Loucy (cell line): ENCODE data around the gene SRSF4.
A peak's percentile ranks its signal among the peaks of the same experiment; 100 is the strongest.

Source experiments
- H2AFZ ChIP-seq: fragments of 200-600 bp; sonication (generic); 2 replicates; pipeline ENCODE4 v1.6.0; 2016; ENCODE audit warnings: antibody characterized with exemption, mild to moderate bottlenecking, low read length, moderate library complexity
- H3F3A ChIP-seq: fragments of 200-600 bp; 2 replicates; pipeline ENCODE4 v1.6.0; 2016; ENCODE audit warnings: antibody characterized with exemption, low read depth, mild to moderate bottlenecking
- H3K27me3 ChIP-seq: fragments of 200-600 bp; sonication (generic); 2 replicates; pipeline ENCODE4 v1.6.1; 2014; ENCODE audit warnings: low read length, mild to moderate bottlenecking; ENCODE audit not compliant: insufficient read depth, poor library complexity, severe bottlenecking
- H3K36me3 ChIP-seq: fragments of 200-600 bp; sonication (generic); 2 replicates; pipeline ENCODE4 v1.6.1; 2016; ENCODE audit warnings: low read length; ENCODE audit not compliant: insufficient read depth
- H3K4me1 ChIP-seq: fragments of 200-600 bp; sonication (generic); 2 replicates; pipeline ENCODE4 v1.5.1; 2014; ENCODE audit warnings: low read length, mild to moderate bottlenecking; ENCODE audit not compliant: insufficient read depth, poor library complexity, severe bottlenecking
- H3K4me2 ChIP-seq: fragments of 200-600 bp; sonication (generic); 2 replicates; pipeline ENCODE4 v1.6.0; 2014; ENCODE audit warnings: antibody characterized with exemption, low read length, low read depth, mild to moderate bottlenecking; ENCODE audit not compliant: poor library complexity, severe bottlenecking
- H3K4me3 ChIP-seq: fragments of 200-600 bp; sonication (generic); 2 replicates; pipeline ENCODE4 v1.5.1; 2014; ENCODE audit warnings: low read length, mild to moderate bottlenecking, mixed read lengths; ENCODE audit not compliant: poor library complexity, severe bottlenecking
- H3K79me2 ChIP-seq: fragments of 200-600 bp; sonication (generic); 2 replicates; pipeline ENCODE4 v1.6.1; 2014; ENCODE audit warnings: low read length; ENCODE audit not compliant: insufficient read depth
- H3K9ac ChIP-seq: fragments of 200-600 bp; sonication (generic); 2 replicates; pipeline ENCODE4 v1.6.0; 2014; ENCODE audit warnings: mild to moderate bottlenecking, low read depth, low read length, moderate library complexity; ENCODE audit not compliant: poor library complexity, severe bottlenecking
- H3K9me2 ChIP-seq: fragments of 200-600 bp; sonication (generic); replicated peaks from 2 replicates; pipeline ENCODE4 v1.6.1; 2016; ENCODE audit warnings: low read depth, low read length, mixed read lengths
- H3K9me3 ChIP-seq: fragments of 200-600 bp; sonication (generic); 2 replicates; pipeline ENCODE4 v1.6.1; 2014; ENCODE audit warnings: mild to moderate bottlenecking, antibody characterized with exemption, low read length, low read depth; ENCODE audit not compliant: insufficient read depth
- H4K20me1 ChIP-seq: fragments of 200-600 bp; sonication (generic); 2 replicates; pipeline ENCODE4 v1.6.0; 2014; ENCODE audit warnings: antibody characterized with exemption, low read length, mild to moderate bottlenecking; ENCODE audit not compliant: insufficient read depth, poor library complexity, severe bottlenecking
- CTCF ChIP-seq: fragments of 200-600 bp; sonication (generic); conservative IDR thresholded peaks from 2 replicates; pipeline ENCODE4 v1.5.1; 2014; ENCODE audit warnings: mild to moderate bottlenecking, antibody characterized with exemption, low read length
- EZH2phosphoT487 ChIP-seq: fragments of 200-600 bp; IDR thresholded peaks from 2 replicates; pipeline ENCODE4 v1.6.1; 2018; ENCODE audit warnings: antibody characterized with exemption, mild to moderate bottlenecking, moderate library complexity, borderline replicate concordance

SRSF4 gene

GRCh38 chr1:29201595-29202051 is 19.9 kb upstream of the SRSF4 start:
- Histone ChIP-seq H3K36me3 (no peaks in the 10 kb centered on the region), H3K4me3 (no peak overlapping the region), H3K4me2 (peak overlapping the region; percentile 26), H2AFZ (no peak overlapping the region), H3K9ac (peak overlapping the region; percentile 42), H3K9me2 (no peaks in the 10 kb centered on the region), H3F3A (no peaks in the 10 kb centered on the region), H4K20me1 (no peaks in the 10 kb centered on the region), H3K4me1 (peaks cover 17% of the 10 kb centered on the region), H3K27me3 (no peaks in the 10 kb centered on the region), H3K9me3 (no peaks in the 10 kb centered on the region), H3K79me2 (no peaks in the 10 kb centered on the region)
- no peak for TF ChIP-seq CTCF
- no peak for TF ChIP-seq EZH2phosphoT487

- H4K20me1 ChIP-seq: no peaks in the 10 kb centered on the region
- no peaks in the 10 kb centered on the region for H3K9me2 ChIP-seq
- peak overlapping the region; percentile 42 for H3K9ac ChIP-seq
- H3K36me3 ChIP-seq: no peaks in the 10 kb centered on the region
- H3K79me2 ChIP-seq: no peaks in the 10 kb centered on the region
- H3K4me3 ChIP-seq: no peak overlapping the region
- no peaks in the 10 kb centered on the region for H3K9me3 ChIP-seq
- H3K4me1 ChIP-seq: peaks cover 17% of the 10 kb centered on the region
- H2AFZ ChIP-seq: no peak overlapping the region
- H3K27me3 ChIP-seq: no peaks in the 10 kb centered on the region
- peak overlapping the region; percentile 2 for H3K4me2 ChIP-seq
- no peak for TF ChIP-seq EZH2phosphoT487
- no peak for TF ChIP-seq CTCF
- no peaks in the 10 kb centered on the region for H3F3A ChIP-seq
Measured at GRCh38 chr1:29200906-29201594, 19.4 kb upstream of the SRSF4 start.

GRCh38 chr1:29197993-29198392 is 16.3 kb upstream of the SRSF4 start:
- TF ChIP-seq CTCF (no peak), EZH2phosphoT487 (no peak)
- H3K9ac ChIP-seq: no peak overlapping the region
- no peaks in the 10 kb centered on the region for H3F3A ChIP-seq

More at GRCh38 chr1:29197993-29198392, 16.3 kb upstream of the SRSF4 start:
- H3K79me2 ChIP-seq: no peaks in the 10 kb centered on the region
- peaks cover 17% of the 10 kb centered on the region for H3K4me1 ChIP-seq
- H3K4me2 ChIP-seq: no peak overlapping the region
- H3K36me3 ChIP-seq: no peaks in the 10 kb centered on the region
- no peaks in the 10 kb centered on the region for H3K27me3 ChIP-seq
- no peaks in the 10 kb centered on the region for H3K9me2 ChIP-seq
- no peaks in the 10 kb centered on the region for H4K20me1 ChIP-seq
- H3K9me3 ChIP-seq: no peaks in the 10 kb centered on the region
- H2AFZ ChIP-seq: no peak overlapping the region
- H3K4me3 ChIP-seq: no peak overlapping the region
